A549 (cell line): ENCODE data around the gene LOXL1.

Experiments
- CTCF ChIP-seq: fragments of >200 bp; sonication (Bioruptor Twin); formaldehyde crosslinking; IDR thresholded peaks from 3 replicates; pipeline ENCODE4 v1.5.1; 2016
- EP300 ChIP-seq, 2 experiments: fragments of >200 bp; sonication (Bioruptor Twin); formaldehyde crosslinking; IDR thresholded peaks; 2 replicates in 1 of 2; 3 replicates in 1 of 2; pipeline ENCODE4 v1.6.1; 2016 to 2017
- MAFK ChIP-seq: fragments of 450-650 bp; IDR thresholded peaks from 2 replicates; pipeline ENCODE4 v1.6.1; 2014; ENCODE audit not compliant: partially characterized antibody
- MAX ChIP-seq: IDR thresholded peaks from 2 replicates; pipeline ENCODE4 v1.6.1; 2012
- MAZ ChIP-seq: fragments of 150-350 bp; IDR thresholded peaks from 2 replicates; pipeline ENCODE4 v1.6.1; 2014; ENCODE audit warnings: antibody characterized with exemption, low read depth, low read length, borderline replicate concordance
- NR3C1 ChIP-seq: fragments of >200 bp; sonication (Bioruptor Twin); formaldehyde crosslinking; IDR thresholded peaks from 3 replicates; pipeline ENCODE4 v1.6.1; 2017
- POLR2A ChIP-seq: IDR thresholded peaks from 2 replicates; pipeline ENCODE4 v1.6.1; 2012; ENCODE audit warnings: mild to moderate bottlenecking, low read length
- RAD21 ChIP-seq, 2 experiments: fragments of >200 bp in 1 of 2; sonication (Bioruptor Twin) in 1 of 2; formaldehyde crosslinking in 1 of 2; IDR thresholded peaks in 1 of 2; conservative IDR thresholded peaks in 1 of 2; 2 replicates in 1 of 2; 3 replicates in 1 of 2; pipeline ENCODE4 v1.6.1; 2012 to 2018; ENCODE audit warnings: inconsistent platforms in 1 of 2

GRCh38 chr15:73968461-73968860, 42.2 kb downstream of the LOXL1 start:
- no peak for TF ChIP-seq NR3C1
- no peak for TF ChIP-seq MAZ
- no peak for TF ChIP-seq MAX
- no peak for TF ChIP-seq CTCF
- TF ChIP-seq EP300 (IDR thresholded peaks at IDR 0.05) = no peak
- TF ChIP-seq MAFK = no peak
- no peak for TF ChIP-seq POLR2A
- TF ChIP-seq RAD21 (conservative IDR thresholded peaks at IDR 0.05 in 1 of 2, IDR thresholded peaks at IDR 0.05 in 1 of 2) = no peak
